Measurements from ENCODE around the gene SP7.

DNA sequence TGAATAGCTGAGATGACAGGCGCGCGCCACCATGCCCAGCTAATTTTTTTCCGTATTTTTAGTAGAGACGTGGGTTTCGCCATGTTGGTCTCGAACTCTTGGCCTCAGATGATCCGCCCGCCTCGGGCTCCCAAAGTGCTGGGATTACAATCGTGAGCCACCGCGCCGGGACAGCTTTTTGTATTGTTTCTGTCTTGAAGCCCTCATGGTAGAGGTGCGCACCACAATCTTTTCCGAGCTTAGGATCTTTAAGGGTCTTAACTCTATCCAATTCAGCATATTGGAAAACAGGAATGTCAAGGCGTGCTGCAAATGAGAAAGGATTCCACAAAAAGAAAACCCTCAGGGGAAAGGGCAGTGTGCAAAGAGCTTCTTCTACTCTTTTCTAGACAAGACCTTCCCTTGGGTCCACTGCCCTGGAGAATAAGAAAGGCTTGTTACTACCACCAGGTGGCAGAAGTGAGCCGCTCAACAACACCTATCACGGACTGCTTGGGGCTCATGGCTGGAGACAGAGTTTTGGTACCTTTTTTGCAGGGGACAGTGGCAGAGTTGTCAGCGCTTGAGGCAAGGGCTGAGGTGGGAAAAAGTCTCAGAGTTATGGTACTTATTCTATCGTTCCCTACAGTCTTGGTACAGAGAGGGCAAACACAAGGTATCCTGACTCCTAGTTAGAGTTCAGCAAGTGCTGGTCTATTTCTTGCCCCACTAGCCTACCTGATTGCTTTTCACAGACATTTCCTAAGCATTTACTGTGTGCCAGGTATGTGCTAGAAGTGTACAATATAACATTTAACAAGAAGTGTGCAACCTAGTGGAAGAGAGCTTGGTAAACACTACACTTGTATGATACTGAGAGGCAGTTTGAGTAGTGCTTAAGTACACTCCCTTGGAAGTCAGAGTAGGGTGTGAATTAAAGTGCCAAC, 16.4 kb upstream of the SP7 start:
- TF ChIP-seq, protein P1, sequence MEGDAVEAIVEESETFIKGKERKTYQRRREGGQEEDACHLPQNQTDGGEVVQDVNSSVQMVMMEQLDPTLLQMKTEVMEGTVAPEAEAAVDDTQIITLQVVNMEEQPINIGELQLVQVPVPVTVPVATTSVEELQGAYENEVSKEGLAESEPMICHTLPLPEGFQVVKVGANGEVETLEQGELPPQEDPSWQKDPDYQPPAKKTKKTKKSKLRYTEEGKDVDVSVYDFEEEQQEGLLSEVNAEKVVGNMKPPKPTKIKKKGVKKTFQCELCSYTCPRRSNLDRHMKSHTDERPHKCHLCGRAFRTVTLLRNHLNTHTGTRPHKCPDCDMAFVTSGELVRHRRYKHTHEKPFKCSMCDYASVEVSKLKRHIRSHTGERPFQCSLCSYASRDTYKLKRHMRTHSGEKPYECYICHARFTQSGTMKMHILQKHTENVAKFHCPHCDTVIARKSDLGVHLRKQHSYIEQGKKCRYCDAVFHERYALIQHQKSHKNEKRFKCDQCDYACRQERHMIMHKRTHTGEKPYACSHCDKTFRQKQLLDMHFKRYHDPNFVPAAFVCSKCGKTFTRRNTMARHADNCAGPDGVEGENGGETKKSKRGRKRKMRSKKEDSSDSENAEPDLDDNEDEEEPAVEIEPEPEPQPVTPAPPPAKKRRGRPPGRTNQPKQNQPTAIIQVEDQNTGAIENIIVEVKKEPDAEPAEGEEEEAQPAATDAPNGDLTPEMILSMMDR (IDR thresholded peaks at IDR 0.05 in 4 of 5, conservative IDR thresholded peaks at IDR 0.05 in 1 of 5): peak; percentile 89 to 94 (median 92)
- TF ChIP-seq POLR2A (IDR thresholded peaks at IDR 0.05): no peak
